DND-41 (cell line): ENCODE data around the gene EFCAB11.

Experiments
- CTCF ChIP-seq: IDR thresholded peaks from 2 replicates; pipeline ENCODE4 v1.5.1; 2012; ENCODE audit warnings: borderline replicate concordance, low read length, moderate library complexity, mild to moderate bottlenecking; ENCODE audit not compliant: poor library complexity, severe bottlenecking; ENCODE audit errors: extremely low read depth
- EZH2 ChIP-seq: IDR thresholded peaks from 3 replicates; pipeline ENCODE4 v1.6.1; 2012; ENCODE audit warnings: borderline replicate concordance, low read depth, mild to moderate bottlenecking, moderate library complexity, low read length, inconsistent platforms; ENCODE audit not compliant: severe bottlenecking

GRCh38 chr14:90000935-90001334 is 46.4 kb upstream of the EFCAB11 start:
- TF ChIP-seq EZH2 (no peak), CTCF (no peak)
